Tibial nerve (tissue), 4 donors: ENCODE data around the gene ELOVL6. TPM values are rescaled to one million over a fixed set of nuclear protein-coding genes. Genes with fewer than 3 reads are reported as not detected.

Experiments used
- DNase-seq, 2 donors: peaks; one replicate each; pipeline ENCODE4 v3.0.0-alpha.2; 2019; ENCODE audit warnings: low spot score in 2 of 2
- H3K27ac ChIP-seq, 4 donors: fragments of 200-600 bp; sonication (generic) in 3 of 4; one replicate each; pipeline ENCODE4 v1.5.1; 2017 to 2019; ENCODE audit warnings: mild to moderate bottlenecking in 1 of 4
- H3K27me3 ChIP-seq, 2 donors: fragments of 200-600 bp; sonication (generic) in 1 of 2; one replicate each; pipeline versions ENCODE4 v1.5.1 to v1.6.0; 2017 to 2019
- H3K36me3 ChIP-seq, 3 donors: fragments of 200-600 bp; sonication (generic); one replicate each; pipeline ENCODE4 v1.5.1; 2018 to 2019
- H3K4me1 ChIP-seq, 4 donors: fragments of 200-600 bp; sonication (generic) in 3 of 4; one replicate each; pipeline ENCODE4 v1.5.1; 2017 to 2019
- H3K4me3 ChIP-seq, 4 donors: fragments of 200-600 bp; sonication (generic) in 3 of 4; one replicate each; pipeline ENCODE4 v1.5.1; 2017 to 2019; ENCODE audit warnings: mild to moderate bottlenecking in 1 of 4, moderate library complexity in 1 of 4
- H3K9me3 ChIP-seq, 4 donors: fragments of 200-600 bp; sonication (generic) in 3 of 4; one replicate each; pipeline ENCODE4 v1.5.1; 2017 to 2019
- EP300 ChIP-seq, 2 donors: sonication (generic); formaldehyde crosslinking; IDR thresholded peaks; one replicate each; pipeline ENCODE4 v1.6.1; 2017; ENCODE audit warnings: antibody characterized with exemption in 2 of 2, mild to moderate bottlenecking in 1 of 2
- POLR2A ChIP-seq, 2 donors: fragments of 450-650 bp; IDR thresholded peaks; one replicate each; pipeline ENCODE4 v1.6.1; 2017; ENCODE audit warnings: antibody characterized with exemption in 2 of 2, mild to moderate bottlenecking in 2 of 2, moderate library complexity in 2 of 2
- WGBS, 2 donors: methylation state at CpG; one replicate each; pipeline ENCODE4 v1.1.5; 2018; 5-methylcytosine and 5-hydroxymethylcytosine counted together
- total RNA-seq, 4 donors: library from RNA; depleted of rRNA; stranded (reverse); fragments of >200 nt; gene quantifications; one replicate each; pipeline ENCODE4 v1.1.0, GENCODE V29; 2016
- TF ChIP-seq, protein P1 (sequence below), 5 experiments: fragments of 200-600 bp in 3 of 5; fragments of 450-650 bp in 2 of 5; sonication (generic) in 3 of 5; IDR thresholded peaks; one replicate each; pipeline ENCODE4 v1.5.1; 2016 to 2019; ENCODE audit warnings: antibody characterized with exemption in 5 of 5, mild to moderate bottlenecking in 3 of 5, moderate library complexity in 2 of 5

ELOVL6 gene
- total RNA-seq, 4 donors from 2014 or later = 3.1 to 8.4 (median 5.4) TPM

DNA sequence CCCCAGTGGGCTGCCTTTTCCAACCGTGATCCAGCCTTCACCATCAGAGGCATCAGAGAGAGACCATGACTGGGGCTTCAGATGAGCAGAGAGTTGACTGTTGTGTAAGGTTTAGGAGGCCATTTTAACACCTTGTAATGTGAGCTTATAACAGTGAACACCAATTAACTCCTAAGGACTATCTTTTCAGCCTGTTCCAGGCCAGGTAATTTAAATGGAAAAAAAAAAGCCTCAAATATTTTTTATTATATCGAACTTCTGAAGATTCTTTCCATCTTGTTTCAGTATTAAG lies 13.3 kb upstream of the ELOVL6 start:
- Histone ChIP-seq H3K4me3 (no peak overlapping the region), H3K27me3 (no peaks in the 10 kb centered on the region), H3K36me3 (no peaks in the 10 kb centered on the region), H3K27ac (no peak overlapping the region), H3K9me3 (no peaks in the 10 kb centered on the region), H3K4me1 (peaks cover 0 to 3% (median 0%) of the 10 kb centered on the region in 4 donors)
- TF ChIP-seq, protein P1, sequence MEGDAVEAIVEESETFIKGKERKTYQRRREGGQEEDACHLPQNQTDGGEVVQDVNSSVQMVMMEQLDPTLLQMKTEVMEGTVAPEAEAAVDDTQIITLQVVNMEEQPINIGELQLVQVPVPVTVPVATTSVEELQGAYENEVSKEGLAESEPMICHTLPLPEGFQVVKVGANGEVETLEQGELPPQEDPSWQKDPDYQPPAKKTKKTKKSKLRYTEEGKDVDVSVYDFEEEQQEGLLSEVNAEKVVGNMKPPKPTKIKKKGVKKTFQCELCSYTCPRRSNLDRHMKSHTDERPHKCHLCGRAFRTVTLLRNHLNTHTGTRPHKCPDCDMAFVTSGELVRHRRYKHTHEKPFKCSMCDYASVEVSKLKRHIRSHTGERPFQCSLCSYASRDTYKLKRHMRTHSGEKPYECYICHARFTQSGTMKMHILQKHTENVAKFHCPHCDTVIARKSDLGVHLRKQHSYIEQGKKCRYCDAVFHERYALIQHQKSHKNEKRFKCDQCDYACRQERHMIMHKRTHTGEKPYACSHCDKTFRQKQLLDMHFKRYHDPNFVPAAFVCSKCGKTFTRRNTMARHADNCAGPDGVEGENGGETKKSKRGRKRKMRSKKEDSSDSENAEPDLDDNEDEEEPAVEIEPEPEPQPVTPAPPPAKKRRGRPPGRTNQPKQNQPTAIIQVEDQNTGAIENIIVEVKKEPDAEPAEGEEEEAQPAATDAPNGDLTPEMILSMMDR (IDR thresholded peaks at IDR 0.05) = no peak
- TF ChIP-seq POLR2A (IDR thresholded peaks at IDR 0.05) (no peak), EP300 (IDR thresholded peaks at IDR 0.05) (no peak)
- 70 to 75% methylated on average over 2 of the region's 2 CpGs for WGBS, 2 donors
- DNase-seq = no peak

DNA sequence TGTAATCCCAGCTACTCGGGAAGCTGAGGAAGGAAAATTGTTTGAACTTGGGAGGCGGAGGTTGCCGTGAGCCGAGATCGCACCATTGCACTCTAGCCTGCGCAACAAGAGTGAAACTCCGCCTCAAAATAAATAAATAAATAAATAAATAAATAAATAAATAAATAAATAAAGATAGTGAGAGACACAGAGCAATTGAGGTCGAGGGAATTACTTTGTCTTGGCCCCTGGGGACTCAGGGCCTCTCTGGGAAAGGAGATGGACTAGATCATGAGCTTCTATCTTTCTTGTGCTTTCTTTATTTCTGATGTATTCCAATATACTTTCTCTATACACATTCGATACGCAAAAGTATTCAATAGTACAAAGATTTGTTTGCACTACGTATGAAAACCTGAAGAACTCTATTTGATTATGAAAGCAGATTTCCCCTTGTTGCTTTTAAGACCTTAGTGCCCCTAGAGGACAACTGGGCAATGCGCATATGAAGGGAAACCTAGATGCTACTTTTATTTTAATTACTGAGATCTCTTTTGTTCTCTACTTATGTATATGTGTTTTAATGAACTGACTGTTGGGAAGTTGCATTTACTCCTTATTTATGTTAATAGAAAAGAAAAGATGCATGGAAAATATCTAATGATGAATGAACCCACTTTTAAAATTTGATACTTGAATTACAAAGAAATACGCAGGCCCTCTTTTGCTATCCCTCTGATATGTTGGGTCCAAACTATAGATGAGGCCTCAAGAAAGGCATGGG lies 12.8 kb upstream of the ELOVL6 start:
- H3K27ac ChIP-seq = no peak overlapping the region
- H3K36me3 ChIP-seq = no peaks in the 10 kb centered on the region
- peaks cover 0 to 3% (median 0%) of the 10 kb centered on the region in 4 donors for H3K4me1 ChIP-seq
- no peaks in the 10 kb centered on the region for H3K27me3 ChIP-seq
- H3K9me3 ChIP-seq = no peaks in the 10 kb centered on the region
- WGBS, 2 donors = 61 to 76% methylated on average over 13 of the region's 13 CpGs
- no peak overlapping the region for H3K4me3 ChIP-seq
- no peak for TF ChIP-seq POLR2A (IDR thresholded peaks at IDR 0.05)
- TF ChIP-seq, protein P1 (IDR thresholded peaks at IDR 0.05) = peak; percentile 44 to 71 (median 66)
- DNase-seq = peak in 1 of 2 donors; percentile 41

GRCh38 chr4:110208419-110208818 lies 10.0 kb upstream of the ELOVL6 start:
- peaks cover 0 to 3% (median 0%) of the 10 kb centered on the region in 4 donors for H3K4me1 ChIP-seq
- 93 to 95% methylated on average over 6 of the region's 6 CpGs for WGBS, 2 donors
- H3K27me3 ChIP-seq = no peaks in the 10 kb centered on the region
- H3K4me3 ChIP-seq = no peak overlapping the region
- H3K36me3 ChIP-seq = no peaks in the 10 kb centered on the region
- TF ChIP-seq POLR2A (IDR thresholded peaks at IDR 0.05) (no peak), EP300 (IDR thresholded peaks at IDR 0.05) (no peak)
- TF ChIP-seq, protein P1 (IDR thresholded peaks at IDR 0.05) = no peak
- no peaks in the 10 kb centered on the region for H3K9me3 ChIP-seq
- DNase-seq = no peak
- no peak overlapping the region for H3K27ac ChIP-seq

GRCh38 chr4:110207233-110207632 lies 8.8 kb upstream of the ELOVL6 start:
- DNase-seq = no peak
- no peak overlapping the region for H3K4me3 ChIP-seq
- TF ChIP-seq POLR2A (IDR thresholded peaks at IDR 0.05) = no peak
- TF ChIP-seq EP300 (IDR thresholded peaks at IDR 0.05) = no peak
- TF ChIP-seq, protein P1 (IDR thresholded peaks at IDR 0.05) = no peak
- H3K27me3 ChIP-seq = no peaks in the 10 kb centered on the region
- no peak overlapping the region for H3K27ac ChIP-seq
- H3K36me3 ChIP-seq = no peaks in the 10 kb centered on the region
- peaks cover 0 to 3% (median 0%) of the 10 kb centered on the region in 4 donors for H3K4me1 ChIP-seq
- 81 to 97% methylated on average over 1 of the region's 1 CpG for WGBS, 2 donors
- no peaks in the 10 kb centered on the region for H3K9me3 ChIP-seq

- no peak for DNase-seq
- H3K27ac ChIP-seq = no peak overlapping the region
- no peaks in the 10 kb centered on the region for H3K36me3 ChIP-seq
- H3K9me3 ChIP-seq = no peaks in the 10 kb centered on the region
- no peak overlapping the region for H3K4me3 ChIP-seq
- WGBS, 2 donors = 88 to 94% methylated on average over 3 of the region's 3 CpGs
- H3K4me1 ChIP-seq = peaks cover 0 to 8% (median 0%) of the 10 kb centered on the region in 4 donors
- TF ChIP-seq, protein P1 (IDR thresholded peaks at IDR 0.05) = no peak
- TF ChIP-seq EP300 (IDR thresholded peaks at IDR 0.05) (no peak), POLR2A (IDR thresholded peaks at IDR 0.05) (no peak)
- no peaks in the 10 kb centered on the region for H3K27me3 ChIP-seq
Measured at GRCh38 chr4:110202024-110202423, 3.6 kb upstream of the ELOVL6 start.
